GM18508 (cell line): Measurements from ENCODE around the gene LRRC19.

ENCODE experiments used
- ATAC-seq: cut with Tn5 transposase; IDR thresholded peaks from one replicate; pipeline ENCODE4 v1.9.1; 2021; ENCODE audit warnings: moderate number of reproducible peaks; ENCODE audit not compliant: insufficient read depth, unreplicated experiment

Gene LRRC19

GRCh38 chr9:27005491-27005890 is at the start of gene LRRC19:
Gene LRRC19, minus strand, starts transcription at chr9:27005672. Its CDS starts 5,978 bp downstream, at chr9:26999694.
- no peak for ATAC-seq

GRCh38 chr9:27054841-27055240 is 49.4 kb upstream of the LRRC19 start:
- ATAC-seq, result no peak

- ATAC-seq, result no peak
These were observed 48.7 kb upstream of the LRRC19 start for GRCh38 chr9:27054125-27054524.

GRCh38 chr9:27053369-27054022 is 48.0 kb upstream of the LRRC19 start:
- no peak for ATAC-seq

- no peak for ATAC-seq
These were observed 41.7 kb upstream of the LRRC19 start for GRCh38 chr9:27047136-27047535.

- no peak for ATAC-seq
These were observed 37.7 kb upstream of the LRRC19 start for GRCh38 chr9:27043176-27043575.

- ATAC-seq, result no peak
These were observed 37.0 kb upstream of the LRRC19 start for GRCh38 chr9:27042476-27042875.

GRCh38 chr9:27041746-27042145 is 36.3 kb upstream of the LRRC19 start:
- ATAC-seq, result no peak

- ATAC-seq, result no peak
These were observed 32.0 kb upstream of the LRRC19 start for GRCh38 chr9:27037499-27037898.

GRCh38 chr9:27033815-27034403 is 28.4 kb upstream of the LRRC19 start:
- peak; percentile 83 for ATAC-seq

- ATAC-seq, result no peak
These were observed 23.7 kb upstream of the LRRC19 start for GRCh38 chr9:27029186-27029585.

GRCh38 chr9:27022920-27023319 is 17.4 kb upstream of the LRRC19 start:
- no peak for ATAC-seq

- ATAC-seq, result no peak
These were observed 14.1 kb upstream of the LRRC19 start for GRCh38 chr9:27019589-27019988.

GRCh38 chr9:27003426-27004077 is 1.9 kb downstream of the LRRC19 start:
- no peak for ATAC-seq

GRCh38 chr9:26995810-26996209 is 9.7 kb downstream of the LRRC19 start:
- ATAC-seq, result no peak

GRCh38 chr9:26983340-26983739 is 22.1 kb downstream of the LRRC19 start:
- ATAC-seq, result peak; percentile 51

GRCh38 chr9:26975728-26976707 is 29.5 kb downstream of the LRRC19 start:
- ATAC-seq, result no peak

GRCh38 chr9:26974927-26975326 is 30.5 kb downstream of the LRRC19 start:
- ATAC-seq, result no peak

- no peak for ATAC-seq
These were observed 31.5 kb downstream of the LRRC19 start for GRCh38 chr9:26973989-26974388.

GRCh38 chr9:26971721-26972120 is 33.8 kb downstream of the LRRC19 start:
- ATAC-seq, result no peak

- ATAC-seq, result no peak
These were observed 48.6 kb downstream of the LRRC19 start for GRCh38 chr9:26956860-26957233.
